Activated T-helper 17 cell treated with anti-CD3 and anti-CD28 coated beads, Interleukin-2, amount 50 U/mL, for 72 hours (primary cell): ENCODE measurements around the gene SHROOM2. TPM values are rescaled to one million over a fixed set of nuclear protein-coding genes. Genes with fewer than 3 reads are reported as not detected.
"Not testable (repeated sequence)": the region's sequence is repeated elsewhere in the genome, so short reads cannot be mapped to it uniquely, and the experiment has no call there.

ENCODE experiments used
- ATAC-seq: fragments of 150-1000 bp; cut with Tn5 transposase; replicated peaks from 2 replicates; pipeline ENCODE4 v1.10.0; 2021; ENCODE audit warnings: mild to moderate bottlenecking, moderate library complexity
- H3K27ac Mint-ChIP-seq: one replicate; pipeline ENCODE4 v1.8.0; 2022; ENCODE audit warnings: mixed read lengths
- H3K27me3 Mint-ChIP-seq: one replicate; pipeline ENCODE4 v1.8.0; 2022; ENCODE audit warnings: mixed read lengths
- H3K36me3 Mint-ChIP-seq: one replicate; pipeline ENCODE4 v1.8.0; 2022; ENCODE audit warnings: low read depth, mild to moderate bottlenecking, mixed read lengths
- H3K4me1 Mint-ChIP-seq: one replicate; pipeline ENCODE4 v1.8.0; 2022; ENCODE audit warnings: mixed read lengths
- H3K4me3 Mint-ChIP-seq: one replicate; pipeline ENCODE4 v1.8.0; 2022; ENCODE audit warnings: mild to moderate bottlenecking, mixed read lengths
- H3K9me3 Mint-ChIP-seq: one replicate; pipeline ENCODE4 v1.8.0; 2022; ENCODE audit warnings: mixed read lengths
- total RNA-seq, 2 donors: library from RNA; stranded (reverse); gene quantifications; one replicate each; pipeline ENCODE4 v1.2.3, GENCODE V29; 2022

SHROOM2 gene
- total RNA-seq, 2 donors from 2014 or later: not detected

DNA sequence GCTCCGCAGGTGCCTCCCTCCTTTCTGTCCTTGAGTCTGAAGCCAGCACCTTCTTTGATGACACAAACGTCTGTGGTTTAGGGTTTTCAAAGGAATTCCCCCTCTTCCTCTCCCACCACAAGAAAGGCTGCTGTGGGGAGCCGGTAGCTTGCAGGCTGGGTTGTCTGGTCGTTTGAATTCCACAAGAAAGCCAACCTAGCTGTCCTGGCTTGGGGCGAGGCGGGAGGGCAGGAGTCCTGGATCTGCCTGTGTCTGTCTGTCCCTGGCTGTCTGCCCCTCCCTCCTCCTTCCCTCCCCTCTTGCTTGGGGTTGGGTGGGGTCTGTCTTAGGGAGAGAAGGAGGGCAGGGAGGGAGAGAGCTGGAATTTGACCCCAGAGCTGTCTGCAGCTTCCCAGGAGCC is 56.3 kb downstream of the SHROOM2 start:
- Mint-ChIP-seq H3K4me1 (no peaks in the 10 kb centered on the region), H3K27ac (no peak overlapping the region)
- ATAC-seq: no peak

DNA sequence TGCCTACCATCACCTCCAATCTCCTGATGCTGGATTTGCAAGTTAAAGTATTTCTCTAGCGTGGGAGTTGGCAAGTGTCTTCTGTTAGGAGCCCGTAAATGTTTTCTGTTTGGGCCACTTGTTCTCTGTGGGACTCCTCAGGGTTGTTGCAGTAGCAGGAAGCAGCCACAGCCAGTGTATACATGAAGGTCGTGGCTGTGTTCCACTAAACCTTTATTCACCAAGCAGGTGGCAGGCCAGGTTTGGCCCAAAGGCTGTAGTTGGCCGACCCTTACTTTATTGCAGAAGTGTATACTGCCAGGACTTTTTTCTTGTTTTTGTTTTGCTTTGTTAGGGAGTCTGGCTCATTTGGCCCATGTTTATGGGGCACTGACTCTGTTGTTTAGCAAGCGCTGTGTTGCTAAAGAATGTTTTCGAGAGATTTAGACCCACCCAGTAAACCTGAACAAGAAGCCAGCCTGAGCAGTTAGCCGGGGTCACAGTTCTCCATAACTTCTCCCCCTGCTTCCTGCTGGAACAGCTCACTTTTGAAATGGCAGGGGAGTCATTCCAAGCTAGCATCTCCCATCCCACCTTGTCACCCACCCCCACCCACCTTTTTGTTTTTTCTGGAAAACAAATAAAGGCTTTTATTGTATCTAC is 58.8 kb downstream of the SHROOM2 start:
- Mint-ChIP-seq H3K4me3 (no peak overlapping the region), H3K27me3 (peaks cover 10% of the 10 kb centered on the region), H3K4me1 (no peaks in the 10 kb centered on the region), H3K9me3 (no peaks in the 10 kb centered on the region), H3K27ac (no peak overlapping the region), H3K36me3 (no peaks in the 10 kb centered on the region)
- no peak for ATAC-seq

More for the DNA sequence above, 56.3 kb downstream of the SHROOM2 start:
- Mint-ChIP-seq H3K27me3 (peaks cover 10% of the 10 kb centered on the region), H3K36me3 (no peaks in the 10 kb centered on the region), H3K4me3 (no peak overlapping the region), H3K9me3 (no peaks in the 10 kb centered on the region)

DNA sequence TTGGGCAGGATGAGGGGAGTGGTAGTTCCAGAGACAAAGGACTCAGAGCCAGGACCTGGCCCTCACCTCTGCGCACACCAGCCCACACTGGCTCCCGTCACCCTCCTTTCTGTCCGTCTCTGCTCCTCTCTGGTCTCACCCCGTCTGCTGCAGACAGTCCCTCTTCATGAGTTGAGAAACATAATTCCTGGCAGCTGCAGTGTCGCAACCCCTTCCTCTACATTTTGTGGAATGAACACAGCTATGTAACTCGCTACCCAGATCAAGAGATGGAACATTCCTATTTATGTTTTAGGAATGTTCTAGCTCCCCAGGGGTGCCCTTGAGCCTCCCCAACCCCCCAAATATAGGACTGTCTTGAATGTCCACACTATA is 59.3 kb downstream of the SHROOM2 start:
- ATAC-seq: no peak
- no peaks in the 10 kb centered on the region for H3K4me1 Mint-ChIP-seq
- no peaks in the 10 kb centered on the region for H3K36me3 Mint-ChIP-seq
- no peak overlapping the region for H3K4me3 Mint-ChIP-seq
- H3K27ac Mint-ChIP-seq: no peak overlapping the region
- H3K27me3 Mint-ChIP-seq: peaks cover 10% of the 10 kb centered on the region
- H3K9me3 Mint-ChIP-seq: no peaks in the 10 kb centered on the region

DNA sequence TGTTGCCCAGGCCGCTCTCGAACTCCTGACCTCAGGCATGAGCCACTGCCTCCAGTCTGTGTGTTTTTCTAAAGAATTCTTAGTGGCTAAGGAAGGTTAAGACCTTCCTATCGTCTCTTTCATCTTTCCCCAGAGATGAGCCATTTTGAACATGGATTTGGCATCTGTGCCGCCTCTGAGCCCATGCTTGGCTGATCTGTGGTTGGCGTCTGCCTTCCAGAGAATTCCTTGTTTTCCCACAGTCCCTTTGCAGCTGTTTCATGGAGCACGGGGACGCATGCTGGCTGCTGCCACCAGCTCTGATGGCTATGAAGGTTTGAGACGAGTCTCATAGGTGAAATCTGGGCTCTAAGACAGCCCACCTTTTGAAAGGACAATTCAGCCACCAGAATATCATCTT is 60.4 kb downstream of the SHROOM2 start:
- H3K9me3 Mint-ChIP-seq: no peaks in the 10 kb centered on the region
- no peaks in the 10 kb centered on the region for H3K4me1 Mint-ChIP-seq
- H3K36me3 Mint-ChIP-seq: no peaks in the 10 kb centered on the region
- peaks cover 10% of the 10 kb centered on the region for H3K27me3 Mint-ChIP-seq
- no peak overlapping the region for H3K4me3 Mint-ChIP-seq
- no peak overlapping the region for H3K27ac Mint-ChIP-seq
- ATAC-seq: no peak

DNA sequence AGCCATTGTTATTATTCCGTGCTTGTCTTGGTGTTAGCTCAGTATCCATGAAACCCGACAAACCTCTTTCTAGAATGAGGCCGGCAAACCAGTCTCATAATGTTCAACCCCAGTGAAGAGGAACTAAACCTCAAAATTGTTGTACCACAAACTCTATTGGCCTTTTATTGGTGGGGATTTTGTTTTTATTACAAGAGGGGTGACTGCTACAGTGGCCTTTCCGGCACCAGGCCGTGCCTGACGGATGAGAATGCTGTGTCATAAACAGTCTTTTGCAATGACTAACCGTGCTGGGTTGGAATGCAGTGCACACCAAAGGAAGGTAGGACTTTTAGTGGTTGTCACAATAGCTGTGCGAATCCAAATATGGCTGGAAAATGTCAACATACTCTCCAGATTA is 60.8 kb downstream of the SHROOM2 start:
- peaks cover 10% of the 10 kb centered on the region for H3K27me3 Mint-ChIP-seq
- no peaks in the 10 kb centered on the region for H3K4me1 Mint-ChIP-seq
- no peaks in the 10 kb centered on the region for H3K36me3 Mint-ChIP-seq
- H3K4me3 Mint-ChIP-seq: no peak overlapping the region
- no peak for ATAC-seq
- H3K27ac Mint-ChIP-seq: no peak overlapping the region
- H3K9me3 Mint-ChIP-seq: no peaks in the 10 kb centered on the region

DNA sequence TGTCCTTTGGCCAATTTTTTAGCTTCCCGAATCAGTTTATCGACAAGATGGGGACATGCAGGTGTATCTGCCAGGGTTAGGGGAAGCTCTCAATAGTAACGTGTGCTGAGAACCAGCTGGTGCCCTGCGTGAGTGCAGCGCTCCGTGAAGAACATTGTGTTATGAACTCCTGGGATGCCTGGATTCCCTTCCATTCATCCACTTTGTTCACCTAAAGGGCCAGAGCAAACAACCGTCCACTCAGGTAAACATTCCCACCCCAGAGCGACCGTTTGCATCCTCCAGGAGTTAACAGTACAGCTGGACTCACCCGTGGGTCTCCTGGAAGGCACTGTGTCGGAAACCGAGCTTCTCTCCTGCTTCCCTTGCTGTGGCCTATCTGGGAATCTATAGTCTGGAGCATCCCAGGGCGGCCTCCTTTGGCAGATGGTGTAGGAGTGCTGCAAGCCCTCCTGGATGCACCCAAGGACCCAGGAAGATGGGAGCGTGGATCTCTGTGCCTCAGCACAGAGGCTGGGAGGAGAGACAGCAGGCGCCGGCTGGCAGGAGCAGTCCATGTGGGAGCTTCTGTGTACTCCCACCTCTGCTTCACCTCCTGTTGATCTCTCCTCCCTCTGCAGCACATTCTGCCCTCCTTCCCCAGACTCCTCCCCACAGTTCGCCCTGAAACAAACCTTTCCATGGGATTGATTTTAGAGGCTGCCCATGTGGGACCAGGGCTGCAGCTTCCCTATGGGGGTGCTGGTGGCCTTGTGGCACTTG is 62.7 kb downstream of the SHROOM2 start:
- peaks cover 13% of the 10 kb centered on the region for H3K27me3 Mint-ChIP-seq
- no peaks in the 10 kb centered on the region for H3K36me3 Mint-ChIP-seq
- H3K9me3 Mint-ChIP-seq: no peaks in the 10 kb centered on the region
- no peak overlapping the region for H3K4me3 Mint-ChIP-seq
- no peaks in the 10 kb centered on the region for H3K4me1 Mint-ChIP-seq
- H3K27ac Mint-ChIP-seq: no peak overlapping the region
- ATAC-seq: no peak

DNA sequence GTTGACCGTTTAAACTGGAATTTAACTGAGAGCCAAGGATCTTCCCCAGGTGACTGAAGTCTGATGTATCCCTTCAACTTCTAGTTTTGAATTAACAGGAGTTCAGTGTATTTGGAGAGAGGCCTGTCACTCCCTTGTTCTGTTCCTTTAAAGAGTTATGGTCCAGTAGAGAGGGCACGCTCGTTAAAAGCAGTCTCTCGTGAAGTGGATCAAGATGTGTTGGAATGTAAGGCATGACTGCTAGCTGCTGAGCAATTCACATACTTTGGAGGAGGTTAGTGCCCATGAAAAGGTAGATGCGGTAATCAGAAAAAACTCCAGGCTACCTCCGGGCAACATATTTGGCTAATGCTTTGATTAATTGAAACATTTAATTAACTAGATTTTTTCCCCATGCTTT is 65.7 kb downstream of the SHROOM2 start:
- H3K4me1 Mint-ChIP-seq: no peaks in the 10 kb centered on the region
- no peak overlapping the region for H3K27ac Mint-ChIP-seq
- H3K36me3 Mint-ChIP-seq: no peaks in the 10 kb centered on the region
- H3K9me3 Mint-ChIP-seq: no peaks in the 10 kb centered on the region
- H3K4me3 Mint-ChIP-seq: no peak overlapping the region
- H3K27me3 Mint-ChIP-seq: peaks cover 9% of the 10 kb centered on the region
- no peak for ATAC-seq

DNA sequence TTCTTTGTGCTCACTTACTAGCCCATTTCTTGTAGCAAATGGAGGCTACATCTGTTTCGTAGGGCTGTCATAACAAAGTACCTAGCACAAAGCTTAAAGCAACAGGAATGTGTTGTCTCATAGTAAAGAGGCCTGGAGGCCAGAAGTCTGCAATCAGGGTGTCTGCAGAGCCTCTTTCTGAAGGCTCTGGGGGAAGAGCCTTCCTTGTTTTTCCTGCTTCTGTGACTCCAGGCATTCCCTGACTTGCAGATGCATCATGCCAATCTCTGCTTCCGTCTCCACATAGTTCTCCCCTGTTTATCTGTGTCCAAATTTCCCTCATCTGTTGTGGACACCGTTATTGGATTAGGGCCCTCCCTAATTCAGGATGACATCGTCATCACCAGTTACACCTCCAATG is 67.1 kb downstream of the SHROOM2 start:
- Mint-ChIP-seq H3K4me1 (no peaks in the 10 kb centered on the region), H3K36me3 (no peaks in the 10 kb centered on the region), H3K27ac (no peak overlapping the region), H3K4me3 (no peak overlapping the region), H3K9me3 (no peaks in the 10 kb centered on the region), H3K27me3 (peaks cover 6% of the 10 kb centered on the region)
- ATAC-seq: no peak

DNA sequence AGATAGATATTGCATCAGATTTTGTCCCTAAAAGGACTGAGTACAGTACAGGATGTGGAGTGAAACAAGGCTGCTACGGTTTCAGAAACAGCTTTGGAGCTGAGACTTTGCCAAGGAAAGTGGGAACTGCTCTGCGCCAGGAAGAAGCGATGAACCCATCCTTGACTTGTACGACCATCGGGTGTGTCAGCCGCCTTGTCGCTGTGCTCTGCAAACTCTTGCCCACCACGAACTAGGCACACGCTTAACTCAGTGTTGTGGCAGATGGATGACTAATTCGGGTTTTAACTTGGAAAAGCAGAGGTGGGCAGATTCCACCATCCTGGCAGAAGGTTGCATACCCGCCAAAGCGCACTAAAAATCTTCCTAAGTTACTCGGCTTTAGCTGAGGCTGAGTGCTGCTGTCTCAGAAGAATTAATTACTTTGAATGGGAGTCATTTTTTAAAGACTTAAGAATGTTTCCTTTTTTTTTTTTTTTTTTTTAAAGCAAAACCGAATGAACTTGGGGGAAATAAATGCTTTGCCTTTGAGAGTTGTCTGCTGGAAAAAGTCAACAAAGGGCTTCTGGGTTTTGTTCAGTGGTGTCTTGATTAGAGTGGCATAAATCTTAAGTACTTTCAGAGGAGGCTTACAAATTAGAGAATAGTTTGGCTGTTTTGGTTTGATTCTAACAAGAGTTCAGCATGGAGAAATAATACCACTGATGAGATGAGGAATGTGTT is 69.5 kb downstream of the SHROOM2 start:
- peaks cover 10% of the 10 kb centered on the region for H3K27me3 Mint-ChIP-seq
- no peaks in the 10 kb centered on the region for H3K4me1 Mint-ChIP-seq
- no peaks in the 10 kb centered on the region for H3K9me3 Mint-ChIP-seq
- H3K27ac Mint-ChIP-seq: no peak overlapping the region
- ATAC-seq: no peak
- no peaks in the 10 kb centered on the region for H3K36me3 Mint-ChIP-seq
- H3K4me3 Mint-ChIP-seq: no peak overlapping the region

DNA sequence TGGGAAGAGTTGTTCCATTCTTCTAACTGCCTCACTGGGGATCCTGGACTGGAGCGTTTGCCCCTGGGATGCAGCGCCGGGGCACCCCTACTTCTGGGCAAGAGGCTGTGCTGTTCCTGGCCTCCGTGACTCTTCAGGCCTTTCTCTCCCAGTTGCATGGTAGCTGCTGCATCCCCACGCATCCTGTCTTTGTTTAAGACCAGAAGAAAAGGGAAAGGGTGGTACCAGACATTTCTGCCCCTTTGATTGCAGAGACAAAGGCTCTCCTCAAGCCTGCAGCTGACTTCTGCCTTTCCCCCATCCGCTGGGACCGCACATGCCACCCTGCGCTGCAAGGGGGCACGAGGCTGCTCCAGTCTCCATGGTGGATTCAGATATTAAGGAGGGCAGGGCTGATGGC is 70.4 kb downstream of the SHROOM2 start:
- peaks cover 12% of the 10 kb centered on the region for H3K27me3 Mint-ChIP-seq
- ATAC-seq: no peak
- no peaks in the 10 kb centered on the region for H3K36me3 Mint-ChIP-seq
- H3K4me1 Mint-ChIP-seq: no peaks in the 10 kb centered on the region
- no peak overlapping the region for H3K4me3 Mint-ChIP-seq
- no peak overlapping the region for H3K27ac Mint-ChIP-seq
- H3K9me3 Mint-ChIP-seq: no peaks in the 10 kb centered on the region

DNA sequence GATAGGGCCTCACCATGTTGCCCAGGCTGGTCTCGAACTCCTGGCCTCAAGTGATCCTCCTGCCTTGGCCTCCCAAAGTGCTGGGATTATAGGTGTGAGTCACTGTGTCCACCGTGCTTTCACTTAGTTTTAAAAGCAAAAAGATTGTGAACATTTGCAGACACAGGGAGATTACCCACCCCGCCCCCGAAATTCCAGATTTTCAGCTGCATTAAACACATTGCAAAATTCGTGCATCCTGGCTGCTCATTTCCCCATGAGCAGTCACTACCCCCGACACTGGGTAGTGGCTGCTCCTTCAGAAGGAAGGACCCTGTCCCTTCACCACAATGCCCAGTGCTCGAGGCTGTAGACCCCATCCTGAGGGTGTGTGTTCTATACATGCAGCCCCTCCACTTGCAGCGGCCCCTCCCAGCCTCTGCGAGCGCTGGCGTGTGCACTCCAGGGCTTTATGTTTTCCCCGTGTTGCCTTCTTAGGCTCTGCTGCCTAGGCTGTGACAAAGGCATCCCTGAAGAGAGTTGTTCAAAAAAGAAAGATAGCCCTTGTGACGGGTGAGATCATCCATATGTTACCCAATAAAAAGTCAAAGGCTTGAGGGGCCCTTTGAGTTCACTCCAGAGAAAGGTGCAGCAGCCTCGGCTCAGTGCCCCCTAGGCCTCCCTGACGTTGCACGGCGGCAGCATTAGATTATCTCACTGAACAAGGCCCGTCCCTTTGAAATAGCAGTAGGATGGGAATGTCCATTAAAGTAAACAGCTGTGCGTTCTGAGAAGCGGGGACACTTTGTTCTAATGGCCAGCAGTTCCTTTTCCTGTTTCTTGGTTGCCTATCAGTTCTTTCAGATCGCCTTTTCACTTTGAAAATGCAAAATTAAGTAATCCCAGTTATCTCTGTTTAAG is 71.6 kb downstream of the SHROOM2 start:
- Mint-ChIP-seq H3K9me3 (no peaks in the 10 kb centered on the region), H3K4me1 (no peaks in the 10 kb centered on the region), H3K27ac (no peak overlapping the region)

DNA sequence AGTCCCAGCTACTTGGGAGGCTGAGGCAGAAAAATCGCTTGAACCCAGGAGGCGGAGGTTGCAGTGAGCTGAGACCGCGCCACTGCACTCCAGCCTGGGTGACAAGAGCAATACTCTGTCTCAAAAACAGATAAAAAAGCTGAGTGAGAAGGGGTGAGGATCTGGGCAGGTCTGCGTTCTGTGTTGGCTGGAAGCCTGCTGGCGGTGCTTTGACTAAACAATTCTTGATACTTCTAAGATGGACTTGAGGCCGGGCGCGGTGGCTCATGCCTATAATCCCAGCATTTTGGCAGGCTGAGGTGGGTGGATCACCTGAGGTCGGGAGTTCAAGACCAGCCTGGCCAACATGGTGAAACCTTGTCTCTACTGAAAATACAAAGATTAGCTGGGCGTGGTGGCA is 72.5 kb downstream of the SHROOM2 start:
- H3K4me3 Mint-ChIP-seq, H3K27ac Mint-ChIP-seq, H3K9me3 Mint-ChIP-seq, H3K4me1 Mint-ChIP-seq, H3K36me3 Mint-ChIP-seq, ATAC-seq: not testable (repeated sequence)
- H3K27me3 Mint-ChIP-seq: peaks cover 14% of the 10 kb centered on the region

More for the DNA sequence above, 71.6 kb downstream of the SHROOM2 start:
- H3K4me3 Mint-ChIP-seq: no peak overlapping the region
- H3K36me3 Mint-ChIP-seq: no peaks in the 10 kb centered on the region
- ATAC-seq: no peak
- peaks cover 12% of the 10 kb centered on the region for H3K27me3 Mint-ChIP-seq

DNA sequence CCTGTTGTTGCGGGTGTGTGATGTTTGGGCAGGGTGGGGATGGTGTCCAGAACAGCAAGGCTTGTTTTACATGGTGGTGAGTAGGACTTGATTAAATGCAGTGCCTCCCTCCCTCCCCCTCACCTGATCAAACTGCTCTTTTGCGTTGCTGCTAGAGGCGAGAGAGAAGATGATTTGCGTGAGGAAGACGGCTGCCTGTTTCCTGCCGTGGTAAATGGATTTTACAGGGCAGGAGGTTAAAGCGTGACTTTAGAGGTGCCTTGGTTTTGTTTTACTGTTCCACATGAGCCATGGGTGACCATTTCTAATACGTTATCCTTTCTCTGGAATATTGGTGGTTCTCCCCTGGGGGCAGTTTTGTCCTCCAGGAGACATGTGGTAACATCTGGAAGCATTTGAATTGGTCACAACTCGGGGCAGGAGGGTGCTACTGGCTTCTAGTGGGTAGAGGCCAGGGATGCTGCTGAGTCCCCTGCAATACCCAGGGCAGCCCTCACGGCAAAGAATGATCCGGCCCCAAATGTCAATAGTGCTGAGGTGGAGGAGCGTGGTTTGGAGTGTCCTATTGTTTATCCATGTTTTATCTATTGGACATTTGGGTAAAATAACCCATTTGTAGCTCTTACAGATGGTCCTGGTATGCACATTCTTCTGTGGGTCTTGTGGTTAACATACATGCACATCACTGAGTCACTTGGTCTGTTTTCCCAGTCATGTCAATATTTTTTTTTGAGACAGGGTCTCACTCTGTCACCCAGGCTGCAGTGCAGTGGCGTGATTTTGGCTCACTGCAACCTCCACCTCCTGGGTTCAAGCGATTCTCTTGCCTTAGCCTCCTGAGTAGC is 73.7 kb downstream of the SHROOM2 start:
- no peaks in the 10 kb centered on the region for H3K9me3 Mint-ChIP-seq
- H3K4me1 Mint-ChIP-seq: no peaks in the 10 kb centered on the region
- no peak overlapping the region for H3K27ac Mint-ChIP-seq
- H3K36me3 Mint-ChIP-seq: no peaks in the 10 kb centered on the region
- peaks cover 14% of the 10 kb centered on the region for H3K27me3 Mint-ChIP-seq
- H3K4me3 Mint-ChIP-seq: no peak overlapping the region
- ATAC-seq: no peak
